DND-41 (cell line): ENCODE measurements around the gene INPP5E.

Source experiments
- ATAC-seq: fragments of 200-7000 bp; cut with Tn5 transposase; 3 replicates; pipeline ENCODE4 v1.9.1; 2021; ENCODE audit warnings: low read depth; ENCODE audit not compliant: insufficient read depth
- DNase-seq: peaks from one replicate; pipeline ENCODE4 v3.0.0-alpha.2; 2020
- H2AFZ ChIP-seq: 2 replicates; pipeline ENCODE4 v1.6.0; 2012; ENCODE audit warnings: low read depth, low read length
- H3K27ac ChIP-seq: 2 replicates; pipeline ENCODE4 v1.5.1; 2012; ENCODE audit warnings: low read length, inconsistent platforms
- H3K27me3 ChIP-seq: fragments of 200-600 bp; sonication (generic); 2 replicates; pipeline ENCODE4 v1.6.0; 2012; ENCODE audit warnings: low read length, mild to moderate bottlenecking, inconsistent platforms; ENCODE audit not compliant: insufficient read depth, poor library complexity
- H3K36me3 ChIP-seq: 2 replicates; pipeline ENCODE4 v1.5.1; 2012; ENCODE audit warnings: low read length, inconsistent platforms; ENCODE audit not compliant: insufficient read depth
- H3K4me1 ChIP-seq: 2 replicates; pipeline ENCODE4 v1.5.1; 2012; ENCODE audit warnings: mild to moderate bottlenecking, low read length; ENCODE audit not compliant: insufficient read depth
- H3K4me2 ChIP-seq: 2 replicates; pipeline ENCODE4 v1.6.0; 2012; ENCODE audit warnings: mild to moderate bottlenecking, moderate library complexity, low read length, inconsistent platforms; ENCODE audit not compliant: insufficient read depth
- H3K4me3 ChIP-seq, 2 experiments: fragments of 200-600 bp in 1 of 2; shearing (Covaris generic) in 1 of 2; 2 replicates each; pipeline ENCODE4 v1.5.1; 2012 to 2016; ENCODE audit warnings: inconsistent platforms in 2 of 2, low read length in 2 of 2, mild to moderate bottlenecking in 2 of 2, low read depth in 1 of 2, moderate library complexity in 1 of 2
- H3K79me2 ChIP-seq: 2 replicates; pipeline ENCODE4 v1.6.0; 2012; ENCODE audit warnings: low read length, inconsistent platforms; ENCODE audit not compliant: insufficient read depth
- H3K9ac ChIP-seq: 2 replicates; pipeline ENCODE4 v1.6.0; 2012; ENCODE audit warnings: low read depth, mild to moderate bottlenecking, inconsistent platforms, low read length, moderate library complexity
- H3K9me3 ChIP-seq: 2 replicates; pipeline ENCODE4 v1.5.1; 2012; ENCODE audit warnings: low read length, moderate library complexity, mild to moderate bottlenecking, inconsistent platforms; ENCODE audit not compliant: insufficient read depth, severe bottlenecking
- H4K20me1 ChIP-seq: 2 replicates; pipeline ENCODE4 v1.6.0; 2012; ENCODE audit warnings: low read length; ENCODE audit not compliant: insufficient read depth
- EZH2 ChIP-seq: IDR thresholded peaks from 3 replicates; pipeline ENCODE4 v1.6.1; 2012; ENCODE audit warnings: borderline replicate concordance, low read depth, mild to moderate bottlenecking, moderate library complexity, low read length, inconsistent platforms; ENCODE audit not compliant: severe bottlenecking
- TF ChIP-seq, protein P1 (sequence below): IDR thresholded peaks from 2 replicates; pipeline ENCODE4 v1.5.1; 2012; ENCODE audit warnings: borderline replicate concordance, low read length, moderate library complexity, mild to moderate bottlenecking; ENCODE audit not compliant: poor library complexity, severe bottlenecking; ENCODE audit errors: extremely low read depth

The INPP5E gene

DNA sequence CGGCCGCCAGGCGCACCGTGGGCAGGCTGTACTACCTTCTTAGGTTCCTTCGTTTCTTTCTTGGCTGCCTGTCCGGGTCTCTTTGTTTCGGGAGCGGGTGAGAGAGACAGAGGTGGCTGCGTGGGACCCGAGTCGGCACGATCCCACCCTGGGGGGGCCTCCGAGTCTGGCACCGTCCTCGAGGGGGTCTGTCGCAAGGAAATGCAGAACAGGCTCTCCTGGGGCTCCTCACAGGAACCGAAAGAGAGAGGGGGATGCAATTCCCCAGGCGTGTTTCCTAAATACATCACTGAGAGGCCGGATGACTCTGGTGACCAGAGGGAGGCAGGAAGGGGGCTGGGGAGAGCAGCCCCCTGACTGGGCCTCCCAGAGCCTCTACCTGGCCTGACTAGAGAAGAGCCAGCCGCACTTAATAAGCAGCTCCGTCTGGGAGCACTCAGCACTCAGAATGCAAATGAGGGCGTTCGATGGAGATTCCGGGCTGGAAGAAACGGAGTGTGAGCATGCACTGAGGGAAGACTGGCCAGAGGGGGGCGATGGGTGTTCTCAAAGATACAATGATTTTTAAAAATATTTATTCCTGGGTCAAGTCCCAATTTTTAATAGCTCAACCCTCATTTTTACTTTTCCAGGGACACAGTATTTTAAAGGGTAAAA lies 11.7 kb upstream of the INPP5E start:
- H3K79me2 ChIP-seq, result no peaks in the 10 kb centered on the region
- ATAC-seq (no peak), DNase-seq (no peak)
- no peak for TF ChIP-seq EZH2
- TF ChIP-seq, protein P1, sequence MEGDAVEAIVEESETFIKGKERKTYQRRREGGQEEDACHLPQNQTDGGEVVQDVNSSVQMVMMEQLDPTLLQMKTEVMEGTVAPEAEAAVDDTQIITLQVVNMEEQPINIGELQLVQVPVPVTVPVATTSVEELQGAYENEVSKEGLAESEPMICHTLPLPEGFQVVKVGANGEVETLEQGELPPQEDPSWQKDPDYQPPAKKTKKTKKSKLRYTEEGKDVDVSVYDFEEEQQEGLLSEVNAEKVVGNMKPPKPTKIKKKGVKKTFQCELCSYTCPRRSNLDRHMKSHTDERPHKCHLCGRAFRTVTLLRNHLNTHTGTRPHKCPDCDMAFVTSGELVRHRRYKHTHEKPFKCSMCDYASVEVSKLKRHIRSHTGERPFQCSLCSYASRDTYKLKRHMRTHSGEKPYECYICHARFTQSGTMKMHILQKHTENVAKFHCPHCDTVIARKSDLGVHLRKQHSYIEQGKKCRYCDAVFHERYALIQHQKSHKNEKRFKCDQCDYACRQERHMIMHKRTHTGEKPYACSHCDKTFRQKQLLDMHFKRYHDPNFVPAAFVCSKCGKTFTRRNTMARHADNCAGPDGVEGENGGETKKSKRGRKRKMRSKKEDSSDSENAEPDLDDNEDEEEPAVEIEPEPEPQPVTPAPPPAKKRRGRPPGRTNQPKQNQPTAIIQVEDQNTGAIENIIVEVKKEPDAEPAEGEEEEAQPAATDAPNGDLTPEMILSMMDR, result no peak
- H3K27ac ChIP-seq, result no peak overlapping the region
- no peak overlapping the region for H3K4me3 ChIP-seq
- no peaks in the 10 kb centered on the region for H3K4me1 ChIP-seq
- no peaks in the 10 kb centered on the region for H3K9me3 ChIP-seq
- no peaks in the 10 kb centered on the region for H3K27me3 ChIP-seq
- peaks cover 88% of the 10 kb centered on the region for H3K36me3 ChIP-seq
- H3K9ac ChIP-seq, result no peak overlapping the region
- no peak overlapping the region for H2AFZ ChIP-seq
- H4K20me1 ChIP-seq, result peaks cover 9% of the 10 kb centered on the region
- H3K4me2 ChIP-seq, result no peak overlapping the region

DNA sequence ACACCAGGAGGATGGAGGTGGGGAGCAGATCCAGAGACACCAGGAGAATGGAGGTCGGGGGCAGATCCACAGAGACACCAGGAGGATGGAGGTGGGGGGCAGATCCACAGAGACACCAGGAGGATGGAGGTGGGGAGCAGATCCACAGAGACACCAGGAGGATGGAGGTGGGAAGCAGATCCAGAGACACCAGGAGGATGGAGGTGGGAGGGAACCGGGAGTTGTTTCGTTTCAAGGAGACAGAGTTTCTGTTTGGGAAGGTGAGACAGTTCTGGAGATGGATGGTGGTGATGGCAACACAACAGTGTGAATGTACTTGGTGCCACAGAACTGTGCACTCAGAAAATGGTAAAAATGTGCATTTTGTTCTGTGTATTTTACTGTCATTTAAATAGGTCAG lies 9.0 kb upstream of the INPP5E start:
- no peaks in the 10 kb centered on the region for H3K79me2 ChIP-seq
- H4K20me1 ChIP-seq, result peaks cover 14% of the 10 kb centered on the region
- H3K4me2 ChIP-seq, result no peak overlapping the region
- H2AFZ ChIP-seq, result no peak overlapping the region
- DNase-seq, result no peak
- no peak overlapping the region for H3K27ac ChIP-seq
- ATAC-seq, result no peak
- H3K27me3 ChIP-seq, result no peaks in the 10 kb centered on the region
- no peaks in the 10 kb centered on the region for H3K9me3 ChIP-seq
- H3K4me3 ChIP-seq, result no peak overlapping the region
- H3K4me1 ChIP-seq, result no peaks in the 10 kb centered on the region
- TF ChIP-seq, protein P1, result no peak
- peaks cover 82% of the 10 kb centered on the region for H3K36me3 ChIP-seq
- H3K9ac ChIP-seq, result no peak overlapping the region

DNA sequence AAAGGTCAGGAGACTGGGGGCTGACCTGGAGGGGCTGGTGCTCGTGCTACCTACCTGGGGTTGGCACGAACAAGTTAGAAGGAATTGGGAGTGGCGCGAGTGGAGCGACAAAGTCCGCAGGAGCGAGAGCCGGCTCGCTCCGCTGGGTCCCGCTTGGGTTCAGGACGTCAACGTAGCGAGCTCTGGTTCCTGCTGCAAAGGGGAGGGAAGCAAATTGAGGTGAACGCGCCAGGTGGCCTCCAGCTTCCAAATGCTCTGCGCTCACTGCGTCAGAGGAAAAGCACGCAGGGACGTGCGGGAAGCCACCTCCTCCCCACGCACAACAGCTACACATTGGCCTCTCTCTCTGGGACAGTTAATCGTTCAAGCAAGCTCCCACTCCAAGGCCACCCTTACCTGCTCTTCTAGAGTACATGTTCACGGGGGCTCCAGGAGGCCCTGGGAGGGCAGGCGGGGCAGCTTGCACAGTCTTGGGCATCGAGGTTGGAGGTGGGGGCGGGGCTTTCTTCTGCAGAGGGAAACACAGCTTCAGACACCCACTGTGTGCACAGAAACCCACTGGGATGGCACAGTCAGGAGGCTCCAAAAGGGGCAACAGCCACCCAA lies 7.6 kb upstream of the INPP5E start:
- H3K36me3 ChIP-seq, result peaks cover 89% of the 10 kb centered on the region

More for the DNA sequence above, 7.6 kb upstream of the INPP5E start:
- no peak overlapping the region for H3K4me2 ChIP-seq
- no peak overlapping the region for H3K4me3 ChIP-seq
- no peak overlapping the region for H2AFZ ChIP-seq
- ATAC-seq (no peak), DNase-seq (no peak)
- no peaks in the 10 kb centered on the region for H3K27me3 ChIP-seq
- no peak for TF ChIP-seq EZH2
- TF ChIP-seq, protein P1, result no peak
- H3K79me2 ChIP-seq, result no peaks in the 10 kb centered on the region
- H4K20me1 ChIP-seq, result peaks cover 10% of the 10 kb centered on the region
- no peaks in the 10 kb centered on the region for H3K9me3 ChIP-seq
- H3K9ac ChIP-seq, result no peak overlapping the region
- no peaks in the 10 kb centered on the region for H3K4me1 ChIP-seq
- no peak overlapping the region for H3K27ac ChIP-seq
